ENCODE results near the gene SKIC2. TPM values are rescaled to one million over a fixed set of nuclear protein-coding genes. Genes with fewer than 3 reads are reported as not detected.
"Not testable (repeated sequence)": the region's sequence is repeated elsewhere in the genome, so short reads cannot be mapped to it uniquely, and the experiment has no call there.

The SKIC2 gene
- total RNA-seq, 1 donor from 2014 or later, result 64.2 TPM

DNA sequence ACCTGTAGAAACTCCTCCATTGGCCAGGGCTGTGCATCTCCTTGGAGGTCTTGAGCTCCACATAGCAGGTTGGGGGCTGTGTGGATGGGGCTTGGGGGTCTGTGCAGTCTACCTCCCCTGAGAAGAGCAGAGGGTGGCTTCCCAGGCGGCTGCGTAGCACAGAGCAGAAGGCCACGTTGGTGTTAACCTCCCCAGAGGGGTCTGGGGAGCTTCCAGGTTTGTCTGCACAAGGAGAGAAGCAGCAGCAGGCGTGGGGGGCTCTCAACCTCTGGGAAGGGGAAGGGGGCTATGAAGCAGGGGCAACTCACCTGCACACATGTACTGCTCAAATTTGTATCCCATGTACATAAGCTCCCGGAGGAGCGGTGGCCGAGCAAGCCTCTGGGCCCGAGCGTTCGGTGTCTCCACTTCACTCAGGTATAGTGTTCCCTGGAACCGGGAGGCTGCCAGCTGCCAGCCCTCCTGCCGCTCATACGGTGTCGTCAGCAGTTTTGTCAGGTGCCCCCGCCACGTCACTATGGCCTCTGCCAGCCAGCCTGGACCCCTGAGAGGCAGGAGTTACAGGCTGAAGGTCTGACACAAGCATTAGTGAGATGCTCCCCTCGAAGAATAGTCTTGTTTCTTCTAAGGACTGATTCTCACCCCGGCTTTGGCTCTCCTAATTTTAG lies 11.8 kb downstream of the SKIC2 start:
- peak; percentile 51 for DNase-seq
- Histone ChIP-seq H3K36me3 (peaks cover 57% of the 10 kb centered on the region), H3K9me3 (no peaks in the 10 kb centered on the region)

DNA sequence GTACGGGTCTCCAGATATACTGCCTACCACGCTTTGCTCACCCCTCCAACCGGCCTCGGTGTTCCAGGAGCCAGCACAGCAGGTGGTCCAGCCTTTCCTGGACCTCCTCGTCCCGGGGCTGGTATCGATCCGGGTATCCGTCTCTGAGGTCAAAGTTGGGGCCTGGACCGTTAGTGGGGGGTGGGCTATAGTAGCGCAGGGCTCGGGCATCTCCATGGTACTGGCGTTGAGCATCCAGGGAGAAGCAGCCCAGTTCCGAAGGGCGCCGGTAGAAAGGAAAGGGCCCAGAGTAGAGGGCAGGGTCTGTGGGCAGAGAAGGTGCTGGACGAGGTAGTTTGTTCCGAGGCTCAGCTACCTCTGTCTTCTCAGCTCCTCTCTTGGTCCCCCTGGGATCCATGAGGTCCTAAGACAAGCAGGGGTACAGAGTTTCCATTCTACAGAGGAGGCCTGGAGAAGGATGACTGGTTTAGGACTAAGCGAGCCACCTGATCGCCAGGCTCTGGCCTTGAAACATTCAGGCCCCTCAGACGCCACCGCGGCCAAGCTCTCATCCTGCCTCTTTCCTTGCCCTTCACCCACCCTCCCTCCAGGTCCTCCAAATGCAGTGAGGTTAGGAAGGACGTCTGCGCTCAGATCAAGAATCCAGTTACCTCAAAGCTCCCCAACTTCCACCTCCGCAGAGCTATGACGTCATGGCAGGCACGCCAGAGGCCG lies 12.5 kb downstream of the SKIC2 start:
- TF ChIP-seq, protein P1, sequence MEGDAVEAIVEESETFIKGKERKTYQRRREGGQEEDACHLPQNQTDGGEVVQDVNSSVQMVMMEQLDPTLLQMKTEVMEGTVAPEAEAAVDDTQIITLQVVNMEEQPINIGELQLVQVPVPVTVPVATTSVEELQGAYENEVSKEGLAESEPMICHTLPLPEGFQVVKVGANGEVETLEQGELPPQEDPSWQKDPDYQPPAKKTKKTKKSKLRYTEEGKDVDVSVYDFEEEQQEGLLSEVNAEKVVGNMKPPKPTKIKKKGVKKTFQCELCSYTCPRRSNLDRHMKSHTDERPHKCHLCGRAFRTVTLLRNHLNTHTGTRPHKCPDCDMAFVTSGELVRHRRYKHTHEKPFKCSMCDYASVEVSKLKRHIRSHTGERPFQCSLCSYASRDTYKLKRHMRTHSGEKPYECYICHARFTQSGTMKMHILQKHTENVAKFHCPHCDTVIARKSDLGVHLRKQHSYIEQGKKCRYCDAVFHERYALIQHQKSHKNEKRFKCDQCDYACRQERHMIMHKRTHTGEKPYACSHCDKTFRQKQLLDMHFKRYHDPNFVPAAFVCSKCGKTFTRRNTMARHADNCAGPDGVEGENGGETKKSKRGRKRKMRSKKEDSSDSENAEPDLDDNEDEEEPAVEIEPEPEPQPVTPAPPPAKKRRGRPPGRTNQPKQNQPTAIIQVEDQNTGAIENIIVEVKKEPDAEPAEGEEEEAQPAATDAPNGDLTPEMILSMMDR (IDR thresholded peaks at IDR 0.05), result no peak
- ATAC-seq (no peak), DNase-seq (peak; percentile 50)
- Histone ChIP-seq H3K36me3 (peaks cover 50% of the 10 kb centered on the region), H3K4me3 (peak overlapping the region; percentile 79), H3K4me1 (peaks cover 31% of the 10 kb centered on the region), H3K27ac (peak overlapping the region; percentile 95), H3K9me3 (no peaks in the 10 kb centered on the region), H3K27me3 (ENCODE audit: low read depth) (no peaks in the 10 kb centered on the region)
- intact Hi-C loops (cut with DNase I), result no loop called here

More for the DNA sequence above, 11.8 kb downstream of the SKIC2 start:
- intact Hi-C loops (cut with DNase I), result no loop called here
- Histone ChIP-seq H3K4me3 (peak overlapping the region; percentile 79), H3K27me3 (ENCODE audit: low read depth) (no peaks in the 10 kb centered on the region), H3K4me1 (peaks cover 31% of the 10 kb centered on the region), H3K27ac (peak overlapping the region; percentile 95)
- ATAC-seq, result no peak
- TF ChIP-seq, protein P1 (IDR thresholded peaks at IDR 0.05), result no peak

DNA sequence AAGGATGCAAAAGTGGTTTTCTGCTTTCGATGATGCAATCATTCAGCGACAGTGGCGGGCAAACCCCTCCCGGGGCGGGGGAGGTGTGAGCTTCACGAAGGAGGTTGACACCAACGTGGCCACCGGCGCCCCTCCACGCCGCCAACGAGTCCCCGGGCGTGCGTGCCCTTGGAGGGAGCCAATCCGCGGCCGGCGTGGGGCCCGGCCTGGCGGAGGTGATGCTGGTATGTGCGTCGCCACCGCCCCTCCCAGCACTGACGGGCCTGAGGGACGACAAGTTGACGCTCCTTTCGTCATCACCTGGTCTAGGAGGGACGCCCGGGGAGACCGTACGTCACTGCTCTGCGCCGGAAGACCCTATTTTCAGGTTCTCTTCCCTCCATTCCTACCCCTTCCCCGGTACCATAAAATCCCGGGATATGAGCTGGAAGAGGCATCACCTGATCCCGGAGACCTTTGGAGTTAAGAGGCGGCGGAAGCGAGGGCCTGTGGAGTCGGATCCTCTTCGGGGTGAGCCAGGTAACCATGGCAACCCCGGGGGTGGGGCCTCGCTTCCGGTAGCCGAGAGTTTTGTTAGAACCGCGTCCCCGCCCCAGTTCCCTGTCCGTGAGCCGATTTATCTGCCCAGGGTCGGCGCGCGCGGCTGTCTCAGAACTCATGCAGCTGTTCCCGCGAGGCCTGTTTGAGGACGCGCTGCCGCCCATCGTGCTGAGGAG lies 13.2 kb downstream of the SKIC2 start, which contains the start of gene DXO:
DXO (minus strand) TSS at position 146 of the 716 bp plus-strand sequence. CDS start 463 bp downstream, outside the sequence.
- intact Hi-C loops (cut with DNase I), result no loop called here
- Histone ChIP-seq H3K4me1 (peaks cover 31% of the 10 kb centered on the region), H3K27ac (peak within 1 kb of the TSS; percentile 95), H3K9me3 (no peaks in the 10 kb centered on the region), H3K27me3 (ENCODE audit: low read depth) (no peaks in the 10 kb centered on the region), H3K36me3 (peaks cover 42% of the 10 kb centered on the region), H3K4me3 (peak within 1 kb of the TSS; percentile 79)
- TF ChIP-seq, protein P1 (IDR thresholded peaks at IDR 0.05), result no peak
- DNase-seq (peak; percentile 98), ATAC-seq (peak; percentile 95 to 96)

DNA sequence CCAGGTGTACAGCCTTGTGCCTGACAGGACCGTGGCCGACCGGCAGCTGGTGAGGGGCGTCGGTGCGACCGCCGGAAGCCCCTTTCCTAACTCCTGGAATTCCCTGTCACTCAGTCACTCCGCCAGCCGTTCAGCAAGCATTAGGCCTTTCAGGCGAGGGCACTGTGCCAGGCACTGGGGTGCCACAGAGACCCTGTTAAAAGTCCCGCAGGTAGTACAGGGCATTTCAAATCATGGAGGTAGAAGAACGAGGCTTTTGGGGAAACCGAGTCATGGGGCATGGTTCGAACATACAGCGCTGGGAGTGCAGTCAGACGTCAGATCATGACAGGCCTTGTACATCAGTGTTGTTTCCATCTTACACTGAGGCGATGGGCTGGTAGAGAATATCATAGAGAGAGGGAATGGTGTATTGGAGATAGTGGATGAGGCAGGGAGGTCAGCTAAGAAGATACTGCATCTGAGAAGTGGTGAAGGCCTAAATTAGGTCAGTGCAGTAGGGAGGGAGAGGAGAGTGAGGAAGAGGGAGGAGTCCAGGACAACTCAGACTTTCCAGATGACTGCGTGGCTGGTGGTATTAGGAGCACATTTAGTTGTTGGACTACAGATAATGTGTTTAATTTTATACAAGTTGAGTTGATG lies 13.9 kb downstream of the SKIC2 start:
- no peaks in the 10 kb centered on the region for H3K27me3 ChIP-seq (ENCODE audit: low read depth)
- intact Hi-C loops (cut with DNase I), result no loop called here
- no peak for ATAC-seq
- TF ChIP-seq, protein P1 (IDR thresholded peaks at IDR 0.05), result no peak
- H3K36me3 ChIP-seq, result peaks cover 36% of the 10 kb centered on the region
- H3K27ac ChIP-seq, result peak overlapping the region; percentile 95
- no peaks in the 10 kb centered on the region for H3K9me3 ChIP-seq
- H3K4me3 ChIP-seq, result peak overlapping the region; percentile 79
- peaks cover 31% of the 10 kb centered on the region for H3K4me1 ChIP-seq
- DNase-seq, result no peak

DNA sequence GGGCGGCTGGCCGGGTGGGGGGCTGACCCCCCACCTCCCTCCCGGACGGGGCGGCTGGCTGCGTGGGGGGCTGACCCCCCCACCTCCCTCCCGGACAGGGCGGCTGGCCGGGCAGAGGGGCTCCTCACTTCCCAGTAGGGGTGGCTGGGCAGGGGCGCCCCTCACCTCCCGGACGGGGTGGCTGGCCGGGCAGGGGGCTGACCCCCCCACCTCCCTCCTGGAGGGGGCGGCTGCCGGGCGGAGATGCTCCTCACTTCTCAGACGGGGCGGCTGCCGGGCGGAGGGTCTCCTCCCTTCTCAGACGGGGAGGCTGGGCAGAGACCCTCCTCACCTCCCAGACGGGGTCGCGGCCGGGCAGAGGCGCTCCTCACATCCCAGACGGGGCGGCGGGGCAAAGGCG lies 17.1 kb downstream of the SKIC2 start:
- Histone ChIP-seq H3K36me3 (peaks cover 18% of the 10 kb centered on the region), H3K4me1 (peaks cover 22% of the 10 kb centered on the region)
- H3K4me3 ChIP-seq; DNase-seq; H3K27ac ChIP-seq; H3K27me3 ChIP-seq (ENCODE audit: low read depth); H3K9me3 ChIP-seq; ATAC-seq; intact Hi-C loops (cut with DNase I): not testable (repeated sequence)

Measured in lower lobe of right lung (tissue), 2 donors.